ENCODE data around the gene LONP2. TPM values are rescaled to one million over a fixed set of nuclear protein-coding genes. Genes with fewer than 3 reads are reported as not detected.
"Not testable (repeated sequence)": the region's sequence is repeated elsewhere in the genome, so short reads cannot be mapped to it uniquely, and the experiment has no call there.

The LONP2 gene
- total and polyA plus RNA-seq, 9 donors: 30.0 to 101 (median 75.7) TPM

- H3K4me3 ChIP-seq: no peak overlapping the region
- no peaks in the 10 kb centered on the region for H3K36me3 ChIP-seq
- H3K9me3 ChIP-seq: no peaks in the 10 kb centered on the region
- intact Hi-C loops (cut with DNase I): no loop called here
- H3K27ac ChIP-seq: no peak overlapping the region
- no peak for DNase-seq
- no peak for TF ChIP-seq POLR2A (IDR thresholded peaks at IDR 0.05)
- H3K4me1 ChIP-seq (ENCODE audit: insufficient read depth): peaks cover 8% of the 10 kb centered on the region
- no peaks in the 10 kb centered on the region for H3K27me3 ChIP-seq
- 91 to 94% (median 93%) methylated on average over 4 of the region's 4 CpGs for WGBS, 3 donors
These were observed 128.6 kb downstream of the LONP2 start for GRCh38 chr16:48372744-48373143.

- Histone ChIP-seq H3K9me3 (no peaks in the 10 kb centered on the region), H3K4me1 (ENCODE audit: insufficient read depth) (peaks cover 8% of the 10 kb centered on the region), H3K27ac (no peak overlapping the region), H3K27me3 (no peaks in the 10 kb centered on the region), H3K36me3 (no peaks in the 10 kb centered on the region), H3K4me3 (no peak overlapping the region)
- no peak for DNase-seq
- intact Hi-C loops (cut with DNase I): no loop called here
- WGBS, 3 donors: 76 to 80% (median 77%) methylated on average over 4 of the region's 4 CpGs
- no peak for TF ChIP-seq CTCF (IDR thresholded peaks at IDR 0.05)
- no peak for TF ChIP-seq POLR2A (IDR thresholded peaks at IDR 0.05)
- no peak for TF ChIP-seq EP300 (IDR thresholded peaks at IDR 0.05)
These were observed 129.3 kb downstream of the LONP2 start for GRCh38 chr16:48373258-48374029.

- TF ChIP-seq CTCF (IDR thresholded peaks at IDR 0.05) (no peak), POLR2A (IDR thresholded peaks at IDR 0.05) (no peak), EP300 (IDR thresholded peaks at IDR 0.05) (no peak)
- no peak for DNase-seq
- WGBS, 3 donors: 17 to 39% (median 21%) methylated on average over 2 of the region's 2 CpGs
- H3K27me3 ChIP-seq: no peaks in the 10 kb centered on the region
- no peaks in the 10 kb centered on the region for H3K9me3 ChIP-seq
- H3K4me3 ChIP-seq: no peak overlapping the region
- intact Hi-C loops (cut with DNase I): no loop called here
- H3K4me1 ChIP-seq (ENCODE audit: insufficient read depth): peaks cover 15% of the 10 kb centered on the region
- no peaks in the 10 kb centered on the region for H3K36me3 ChIP-seq
- H3K27ac ChIP-seq: no peak overlapping the region
These were observed 130.2 kb downstream of the LONP2 start for GRCh38 chr16:48374255-48374654.

- DNase-seq; intact Hi-C loops (cut with DNase I): not testable (repeated sequence)
- peaks cover 29% of the 10 kb centered on the region for H3K4me1 ChIP-seq (ENCODE audit: insufficient read depth)
These were observed 133.2 kb downstream of the LONP2 start for GRCh38 chr16:48377301-48377700.

GRCh38 chr16:48378276-48378675, 134.2 kb downstream of the LONP2 start:
- intact Hi-C loops (cut with DNase I): no loop called here
- Histone ChIP-seq H3K4me1 (ENCODE audit: insufficient read depth) (peaks cover 29% of the 10 kb centered on the region), H3K27me3 (no peaks in the 10 kb centered on the region), H3K9me3 (no peaks in the 10 kb centered on the region), H3K4me3 (no peak overlapping the region), H3K27ac (no peak overlapping the region), H3K36me3 (no peaks in the 10 kb centered on the region)
- no peak for DNase-seq
- WGBS, 3 donors: 81 to 86% (median 85%) methylated on average over 5 of the region's 5 CpGs
- no peak for TF ChIP-seq CTCF (IDR thresholded peaks at IDR 0.05)
- TF ChIP-seq POLR2A (IDR thresholded peaks at IDR 0.05): no peak
- no peak for TF ChIP-seq EP300 (IDR thresholded peaks at IDR 0.05)

More at GRCh38 chr16:48377301-48377700, 133.2 kb downstream of the LONP2 start:
- WGBS, 3 donors: 84 to 87% (median 86%) methylated on average over 7 of the region's 7 CpGs
- not testable (repeated sequence) for H3K27ac ChIP-seq, H3K36me3 ChIP-seq, H3K27me3 ChIP-seq, H3K4me3 ChIP-seq, H3K9me3 ChIP-seq
